ENCODE results near the gene PPME1.

PPME1 gene

GRCh38 chr11:74162681-74163467 lies 8.2 kb upstream of the PPME1 start:
- DNase-seq = no peak

GRCh38 chr11:74168838-74169237 lies 2.3 kb upstream of the PPME1 start:
- no peak for DNase-seq

- DNase-seq = peak in 2 of 3 experiments; percentile 22 to 72
These were observed 1.2 kb upstream of the PPME1 start for GRCh38 chr11:74169738-74170458.

GRCh38 chr11:74171630-74171968 lies 510 bp downstream of the PPME1 start:
- DNase-seq = no peak

GRCh38 chr11:74171997-74172396 lies 908 bp downstream of the PPME1 start:
- peak in 1 of 3 experiments; percentile 49 for DNase-seq

GRCh38 chr11:74175920-74176319 lies 4.8 kb downstream of the PPME1 start:
- no peak for DNase-seq

GRCh38 chr11:74179234-74180052 lies 8.4 kb downstream of the PPME1 start:
- no peak for DNase-seq

GRCh38 chr11:74182635-74183034 lies 11.5 kb downstream of the PPME1 start:
- no peak for DNase-seq

GRCh38 chr11:74185285-74185684 lies 14.2 kb downstream of the PPME1 start:
- DNase-seq = no peak

- DNase-seq = peak in 2 of 3 experiments; percentile 11 to 52
These were observed 14.6 kb downstream of the PPME1 start for GRCh38 chr11:74185695-74186094.

- peak in 2 of 3 experiments; percentile 15 to 71 for DNase-seq
These were observed 24.7 kb downstream of the PPME1 start for GRCh38 chr11:74195828-74196227.

GRCh38 chr11:74196781-74197486 lies 25.8 kb downstream of the PPME1 start:
- no peak for DNase-seq

GRCh38 chr11:74203966-74204365 lies 32.9 kb downstream of the PPME1 start:
- no peak for DNase-seq

GRCh38 chr11:74204701-74205100 lies 33.6 kb downstream of the PPME1 start:
- DNase-seq = no peak

GRCh38 chr11:74205181-74205580 lies 34.1 kb downstream of the PPME1 start:
- no peak for DNase-seq

GRCh38 chr11:74206746-74207145 lies 35.7 kb downstream of the PPME1 start:
- no peak for DNase-seq

- DNase-seq = no peak
These were observed 37.4 kb downstream of the PPME1 start for GRCh38 chr11:74208507-74208906.

- no peak for DNase-seq
These were observed 41.4 kb downstream of the PPME1 start for GRCh38 chr11:74212533-74212932.

- peak in 1 of 3 experiments; percentile 23 for DNase-seq
These were observed 49.3 kb downstream of the PPME1 start for GRCh38 chr11:74220376-74220775.

GRCh38 chr11:74221816-74222215 lies 50.7 kb downstream of the PPME1 start:
- no peak for DNase-seq

GRCh38 chr11:74225565-74225964 lies 54.5 kb downstream of the PPME1 start:
- no peak for DNase-seq

- no peak for DNase-seq
These were observed 55.8 kb downstream of the PPME1 start for GRCh38 chr11:74226907-74227306.

Measured in NCI-H1417 (cell line).